Stimulated activated naive CD8-positive, alpha-beta T cell treated with anti-CD3 and anti-CD28 coated beads, Interleukin-15, Interleukin-2, amounts not matched to agents 100 ng/mL and 50 ng/mL, for 24 hours (primary cell): ENCODE data around the gene CMIP.
A peak's percentile ranks its signal among the peaks of the same experiment; 100 is the strongest.

Experiments
- H3K27ac Mint-ChIP-seq: one replicate; pipeline ENCODE4 v1.8.0; 2021; ENCODE audit warnings: mild to moderate bottlenecking, mixed read lengths
- H3K27me3 Mint-ChIP-seq: one replicate; pipeline ENCODE4 v1.8.0; 2021; ENCODE audit warnings: mixed read lengths
- H3K36me3 Mint-ChIP-seq: one replicate; pipeline ENCODE4 v1.8.0; 2021; ENCODE audit warnings: low read depth, mixed read lengths
- H3K4me1 Mint-ChIP-seq: one replicate; pipeline ENCODE4 v1.8.0; 2021; ENCODE audit warnings: low read depth, mixed read lengths
- H3K4me3 Mint-ChIP-seq: one replicate; pipeline ENCODE4 v1.8.0; 2021; ENCODE audit warnings: mild to moderate bottlenecking, mixed read lengths
- H3K9me3 Mint-ChIP-seq: one replicate; pipeline ENCODE4 v1.8.0; 2021; ENCODE audit warnings: mixed read lengths

CMIP gene

GRCh38 chr16:81541314-81541713 is 96.7 kb downstream of the CMIP start:
- no peaks in the 10 kb centered on the region for H3K27me3 Mint-ChIP-seq
- H3K4me3 Mint-ChIP-seq, result no peak overlapping the region
- peaks cover 39% of the 10 kb centered on the region for H3K4me1 Mint-ChIP-seq
- H3K36me3 Mint-ChIP-seq, result no peaks in the 10 kb centered on the region
- no peak overlapping the region for H3K27ac Mint-ChIP-seq
- H3K9me3 Mint-ChIP-seq, result no peaks in the 10 kb centered on the region

- Mint-ChIP-seq H3K36me3 (no peaks in the 10 kb centered on the region), H3K27me3 (no peaks in the 10 kb centered on the region), H3K9me3 (no peaks in the 10 kb centered on the region), H3K4me1 (peaks cover 47% of the 10 kb centered on the region), H3K27ac (no peak overlapping the region), H3K4me3 (no peak overlapping the region)
Observed at GRCh38 chr16:81542609-81543570, 98.3 kb downstream of the CMIP start.

- Mint-ChIP-seq H3K27ac (no peak overlapping the region), H3K4me1 (peaks cover 47% of the 10 kb centered on the region), H3K27me3 (no peaks in the 10 kb centered on the region), H3K4me3 (no peak overlapping the region), H3K9me3 (no peaks in the 10 kb centered on the region), H3K36me3 (no peaks in the 10 kb centered on the region)
Observed at GRCh38 chr16:81543571-81543970, 99.0 kb downstream of the CMIP start.

- Mint-ChIP-seq H3K27ac (peak overlapping the region; percentile 0), H3K4me3 (no peak overlapping the region), H3K4me1 (peaks cover 47% of the 10 kb centered on the region)
Observed at GRCh38 chr16:81544261-81544660, 99.7 kb downstream of the CMIP start.

GRCh38 chr16:81544700-81545271 is 100.2 kb downstream of the CMIP start:
- no peaks in the 10 kb centered on the region for H3K36me3 Mint-ChIP-seq
- no peaks in the 10 kb centered on the region for H3K27me3 Mint-ChIP-seq
- H3K4me1 Mint-ChIP-seq, result peaks cover 45% of the 10 kb centered on the region
- no peak overlapping the region for H3K4me3 Mint-ChIP-seq
- H3K27ac Mint-ChIP-seq, result peak overlapping the region; percentile 0
- no peaks in the 10 kb centered on the region for H3K9me3 Mint-ChIP-seq

More at GRCh38 chr16:81544261-81544660, 99.7 kb downstream of the CMIP start:
- Mint-ChIP-seq H3K36me3 (no peaks in the 10 kb centered on the region), H3K9me3 (no peaks in the 10 kb centered on the region), H3K27me3 (no peaks in the 10 kb centered on the region)

GRCh38 chr16:81545470-81546250 is 101.1 kb downstream of the CMIP start:
- H3K4me3 Mint-ChIP-seq, result no peak overlapping the region
- no peaks in the 10 kb centered on the region for H3K27me3 Mint-ChIP-seq
- no peaks in the 10 kb centered on the region for H3K36me3 Mint-ChIP-seq
- no peaks in the 10 kb centered on the region for H3K9me3 Mint-ChIP-seq
- H3K4me1 Mint-ChIP-seq, result peaks cover 52% of the 10 kb centered on the region
- no peak overlapping the region for H3K27ac Mint-ChIP-seq

- Mint-ChIP-seq H3K27ac (no peak overlapping the region), H3K27me3 (no peaks in the 10 kb centered on the region), H3K9me3 (no peaks in the 10 kb centered on the region), H3K4me3 (no peak overlapping the region), H3K36me3 (no peaks in the 10 kb centered on the region), H3K4me1 (peaks cover 60% of the 10 kb centered on the region)
Observed at GRCh38 chr16:81546781-81547180, 102.2 kb downstream of the CMIP start.

GRCh38 chr16:81547194-81547938 is 102.8 kb downstream of the CMIP start:
- Mint-ChIP-seq H3K36me3 (no peaks in the 10 kb centered on the region), H3K27ac (no peak overlapping the region), H3K9me3 (no peaks in the 10 kb centered on the region), H3K4me1 (peaks cover 65% of the 10 kb centered on the region), H3K27me3 (no peaks in the 10 kb centered on the region), H3K4me3 (no peak overlapping the region)

GRCh38 chr16:81547939-81548216 is 103.3 kb downstream of the CMIP start:
- H3K4me3 Mint-ChIP-seq, result no peak overlapping the region
- H3K27ac Mint-ChIP-seq, result no peak overlapping the region
- peaks cover 70% of the 10 kb centered on the region for H3K4me1 Mint-ChIP-seq
- H3K27me3 Mint-ChIP-seq, result no peaks in the 10 kb centered on the region
- no peaks in the 10 kb centered on the region for H3K36me3 Mint-ChIP-seq
- no peaks in the 10 kb centered on the region for H3K9me3 Mint-ChIP-seq

GRCh38 chr16:81548551-81548875 is 103.9 kb downstream of the CMIP start:
- H3K27ac Mint-ChIP-seq, result no peak overlapping the region
- peaks cover 73% of the 10 kb centered on the region for H3K4me1 Mint-ChIP-seq
- H3K27me3 Mint-ChIP-seq, result no peaks in the 10 kb centered on the region
- H3K9me3 Mint-ChIP-seq, result no peaks in the 10 kb centered on the region
- no peak overlapping the region for H3K4me3 Mint-ChIP-seq
- no peaks in the 10 kb centered on the region for H3K36me3 Mint-ChIP-seq

GRCh38 chr16:81548876-81549546 is 104.4 kb downstream of the CMIP start:
- Mint-ChIP-seq H3K4me1 (peaks cover 73% of the 10 kb centered on the region), H3K27me3 (no peaks in the 10 kb centered on the region), H3K9me3 (no peaks in the 10 kb centered on the region), H3K4me3 (no peak overlapping the region), H3K36me3 (no peaks in the 10 kb centered on the region), H3K27ac (no peak overlapping the region)

GRCh38 chr16:81549547-81550431 is 105.2 kb downstream of the CMIP start:
- Mint-ChIP-seq H3K27me3 (no peaks in the 10 kb centered on the region), H3K27ac (no peak overlapping the region), H3K4me3 (no peak overlapping the region)

GRCh38 chr16:81550432-81550808 is 105.8 kb downstream of the CMIP start:
- Mint-ChIP-seq H3K4me3 (no peak overlapping the region), H3K9me3 (no peaks in the 10 kb centered on the region), H3K36me3 (no peaks in the 10 kb centered on the region), H3K27me3 (no peaks in the 10 kb centered on the region), H3K27ac (peak overlapping the region; percentile 54), H3K4me1 (peaks cover 66% of the 10 kb centered on the region)

More at GRCh38 chr16:81549547-81550431, 105.2 kb downstream of the CMIP start:
- Mint-ChIP-seq H3K36me3 (no peaks in the 10 kb centered on the region), H3K4me1 (peaks cover 72% of the 10 kb centered on the region), H3K9me3 (no peaks in the 10 kb centered on the region)
